ENCODE results near the gene ANKRD30A. TPM values are rescaled to one million over a fixed set of nuclear protein-coding genes. Genes with fewer than 3 reads are reported as not detected.
A peak's percentile ranks its signal among the peaks of the same experiment; 100 is the strongest.

ANKRD30A gene
- polyA plus RNA-seq, 1 of the 3 experiments (the other 2 are of a cell fraction): not detected

DNA sequence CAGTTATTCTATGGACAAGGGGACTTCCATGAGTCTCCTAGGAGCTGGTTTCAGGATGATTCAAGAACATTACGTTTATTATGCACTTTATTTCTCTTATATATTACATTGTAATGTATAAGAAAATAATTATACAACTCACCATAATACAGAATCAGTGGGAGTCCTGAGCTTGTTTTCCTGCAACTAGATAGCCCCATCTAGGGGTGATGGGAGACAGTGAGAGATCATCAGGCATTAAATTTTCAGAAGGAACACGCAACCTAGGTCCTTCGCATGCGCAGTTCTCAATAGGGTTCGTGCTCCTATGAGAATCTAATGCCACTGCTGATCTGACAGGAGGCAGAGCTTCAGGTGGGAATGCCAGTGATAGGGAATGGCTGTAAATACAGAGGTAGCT is 137.9 kb downstream of the ANKRD30A start:
- H3K4me2 ChIP-seq: no peak overlapping the region
- H3K79me2 ChIP-seq (ENCODE audit: insufficient read depth): no peaks in the 10 kb centered on the region
- no peaks in the 10 kb centered on the region for H3K27me3 ChIP-seq (ENCODE audit: insufficient read depth)
- H3F3A ChIP-seq (replicated peaks; ENCODE audit: insufficient read depth): no peaks in the 10 kb centered on the region
- POLR2A ChIA-PET: no interaction called here
- no peaks in the 10 kb centered on the region for H4K20me1 ChIP-seq (ENCODE audit: insufficient read depth)
- DNase-seq: no peak
- TF ChIP-seq FOXJ3 (CRISPR knock-in tag; IDR thresholded peaks at IDR 0.05): no peak
- TF ChIP-seq, protein P1, sequence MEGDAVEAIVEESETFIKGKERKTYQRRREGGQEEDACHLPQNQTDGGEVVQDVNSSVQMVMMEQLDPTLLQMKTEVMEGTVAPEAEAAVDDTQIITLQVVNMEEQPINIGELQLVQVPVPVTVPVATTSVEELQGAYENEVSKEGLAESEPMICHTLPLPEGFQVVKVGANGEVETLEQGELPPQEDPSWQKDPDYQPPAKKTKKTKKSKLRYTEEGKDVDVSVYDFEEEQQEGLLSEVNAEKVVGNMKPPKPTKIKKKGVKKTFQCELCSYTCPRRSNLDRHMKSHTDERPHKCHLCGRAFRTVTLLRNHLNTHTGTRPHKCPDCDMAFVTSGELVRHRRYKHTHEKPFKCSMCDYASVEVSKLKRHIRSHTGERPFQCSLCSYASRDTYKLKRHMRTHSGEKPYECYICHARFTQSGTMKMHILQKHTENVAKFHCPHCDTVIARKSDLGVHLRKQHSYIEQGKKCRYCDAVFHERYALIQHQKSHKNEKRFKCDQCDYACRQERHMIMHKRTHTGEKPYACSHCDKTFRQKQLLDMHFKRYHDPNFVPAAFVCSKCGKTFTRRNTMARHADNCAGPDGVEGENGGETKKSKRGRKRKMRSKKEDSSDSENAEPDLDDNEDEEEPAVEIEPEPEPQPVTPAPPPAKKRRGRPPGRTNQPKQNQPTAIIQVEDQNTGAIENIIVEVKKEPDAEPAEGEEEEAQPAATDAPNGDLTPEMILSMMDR (IDR thresholded peaks at IDR 0.05): peak; percentile 46
- TF ChIP-seq, protein P2, sequence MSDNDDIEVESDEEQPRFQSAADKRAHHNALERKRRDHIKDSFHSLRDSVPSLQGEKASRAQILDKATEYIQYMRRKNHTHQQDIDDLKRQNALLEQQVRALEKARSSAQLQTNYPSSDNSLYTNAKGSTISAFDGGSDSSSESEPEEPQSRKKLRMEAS (IDR thresholded peaks at IDR 0.05; ENCODE audit: low read depth): no peak
- TF ChIP-seq RAD21 (IDR thresholded peaks at IDR 0.05; ENCODE audit: low read length): peak; percentile 43
- TF ChIP-seq NRF1 (IDR thresholded peaks at IDR 0.05; ENCODE audit: low read depth, low read length): no peak
- TF ChIP-seq, protein P3, sequence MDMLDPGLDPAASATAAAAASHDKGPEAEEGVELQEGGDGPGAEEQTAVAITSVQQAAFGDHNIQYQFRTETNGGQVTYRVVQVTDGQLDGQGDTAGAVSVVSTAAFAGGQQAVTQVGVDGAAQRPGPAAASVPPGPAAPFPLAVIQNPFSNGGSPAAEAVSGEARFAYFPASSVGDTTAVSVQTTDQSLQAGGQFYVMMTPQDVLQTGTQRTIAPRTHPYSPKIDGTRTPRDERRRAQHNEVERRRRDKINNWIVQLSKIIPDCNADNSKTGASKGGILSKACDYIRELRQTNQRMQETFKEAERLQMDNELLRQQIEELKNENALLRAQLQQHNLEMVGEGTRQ (IDR thresholded peaks at IDR 0.05; ENCODE audit: borderline replicate concordance, low read depth, low read length): no peak
- TF ChIP-seq GATA2 (CRISPR knock-in tag; IDR thresholded peaks at IDR 0.05): no peak
- no peak for TF ChIP-seq FOSL2 (IDR thresholded peaks at IDR 0.05; ENCODE audit: borderline replicate concordance, low read depth)
- TF ChIP-seq, protein P4, sequence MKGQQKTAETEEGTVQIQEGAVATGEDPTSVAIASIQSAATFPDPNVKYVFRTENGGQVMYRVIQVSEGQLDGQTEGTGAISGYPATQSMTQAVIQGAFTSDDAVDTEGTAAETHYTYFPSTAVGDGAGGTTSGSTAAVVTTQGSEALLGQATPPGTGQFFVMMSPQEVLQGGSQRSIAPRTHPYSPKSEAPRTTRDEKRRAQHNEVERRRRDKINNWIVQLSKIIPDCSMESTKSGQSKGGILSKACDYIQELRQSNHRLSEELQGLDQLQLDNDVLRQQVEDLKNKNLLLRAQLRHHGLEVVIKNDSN (IDR thresholded peaks at IDR 0.05; ENCODE audit: borderline replicate concordance, low read depth): no peak
- WGBS (ENCODE audit: low lambda C conversion rate): 6% methylated on average over 5 of the region's 5 CpGs
- no peak overlapping the region for H3K9ac ChIP-seq
- no peaks in the 10 kb centered on the region for H3K9me2 ChIP-seq
- no peak overlapping the region for H2AFZ ChIP-seq (ENCODE audit: low read depth)
- CTCF ChIA-PET: interaction anchor here (0.8 kb wide), 1 partner anchor 1626 kb away, joined by 3 read pairs; no protein-coding TSS in a partner anchor
- no peaks in the 10 kb centered on the region for H3K9me3 ChIP-seq
- no peaks in the 10 kb centered on the region for H3K4me1 ChIP-seq (ENCODE audit: control insufficient read depth in 1 of 2, insufficient read depth in 2 of 2, low read depth in 1 of 2, low read length in 1 of 2)
- H3K27ac ChIP-seq (ENCODE audit: low read depth in 2 of 2, low read length in 1 of 2): no peak overlapping the region
- no peak overlapping the region for H3K4me3 ChIP-seq (ENCODE audit: low read depth in 2 of 2, low read length in 1 of 2)
- no peaks in the 10 kb centered on the region for H3K36me3 ChIP-seq (replicated peaks in 1 of 2; ENCODE audit: control insufficient read depth in 1 of 2, insufficient read depth in 2 of 2, low read length in 1 of 2)

DNA sequence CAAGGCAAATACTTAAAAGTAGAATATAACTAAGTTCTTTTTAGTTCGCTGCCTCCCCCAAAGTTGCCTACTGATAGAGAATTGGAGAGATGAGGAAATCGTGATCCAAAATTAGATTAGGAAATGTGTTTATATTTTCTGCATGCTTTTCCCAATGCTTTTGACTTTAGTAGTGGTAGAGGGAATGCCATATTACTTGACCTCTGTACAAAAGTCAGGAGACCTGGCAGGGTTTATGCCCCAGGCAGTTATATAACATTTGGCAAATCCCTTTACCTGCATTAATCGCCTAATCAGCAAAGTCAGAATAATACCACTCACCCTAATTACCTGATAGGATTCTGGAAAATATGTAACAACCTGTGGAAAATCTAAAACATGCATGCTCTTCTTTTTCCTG is 142.9 kb downstream of the ANKRD30A start:
- Histone ChIP-seq H3K4me2 (no peak overlapping the region), H3K4me1 (ENCODE audit: control insufficient read depth in 1 of 2, insufficient read depth in 2 of 2, low read depth in 1 of 2, low read length in 1 of 2) (no peaks in the 10 kb centered on the region), H4K20me1 (ENCODE audit: insufficient read depth) (no peaks in the 10 kb centered on the region), H3K27ac (ENCODE audit: low read depth in 2 of 2, low read length in 1 of 2) (no peak overlapping the region), H3K9ac (no peak overlapping the region), H3K79me2 (ENCODE audit: insufficient read depth) (no peaks in the 10 kb centered on the region), H3K4me3 (ENCODE audit: low read depth in 2 of 2, low read length in 1 of 2) (no peak overlapping the region), H3K36me3 (replicated peaks in 1 of 2; ENCODE audit: control insufficient read depth in 1 of 2, insufficient read depth in 2 of 2, low read length in 1 of 2) (no peaks in the 10 kb centered on the region), H3F3A (replicated peaks; ENCODE audit: insufficient read depth) (no peaks in the 10 kb centered on the region), H3K9me2 (no peaks in the 10 kb centered on the region), H3K27me3 (ENCODE audit: insufficient read depth) (no peaks in the 10 kb centered on the region), H3K9me3 (no peaks in the 10 kb centered on the region), H2AFZ (ENCODE audit: low read depth) (no peak overlapping the region)
- ChIA-PET POLR2A (no interaction called here), CTCF (no interaction called here)
- no peak for DNase-seq
- TF ChIP-seq RXRA (IDR thresholded peaks at IDR 0.05; ENCODE audit: borderline replicate concordance, low read depth) (no peak), TAF1 (IDR thresholded peaks at IDR 0.05; ENCODE audit: borderline replicate concordance, low read depth, low read length) (no peak), NRF1 (IDR thresholded peaks at IDR 0.05; ENCODE audit: low read depth, low read length) (no peak), EP300 (IDR thresholded peaks at IDR 0.05; ENCODE audit: borderline replicate concordance in 1 of 2, low read depth in 1 of 2, low read length in 1 of 2) (no peak), EZH2phosphoT487 (IDR thresholded peaks at IDR 0.05; ENCODE audit: borderline replicate concordance, low read depth) (no peak), YY1 (IDR thresholded peaks at IDR 0.05; ENCODE audit: low read depth) (no peak), TCF12 (IDR thresholded peaks at IDR 0.05) (no peak), NFIC (IDR thresholded peaks at IDR 0.05; ENCODE audit: borderline replicate concordance) (no peak)
- TF ChIP-seq, protein P5, sequence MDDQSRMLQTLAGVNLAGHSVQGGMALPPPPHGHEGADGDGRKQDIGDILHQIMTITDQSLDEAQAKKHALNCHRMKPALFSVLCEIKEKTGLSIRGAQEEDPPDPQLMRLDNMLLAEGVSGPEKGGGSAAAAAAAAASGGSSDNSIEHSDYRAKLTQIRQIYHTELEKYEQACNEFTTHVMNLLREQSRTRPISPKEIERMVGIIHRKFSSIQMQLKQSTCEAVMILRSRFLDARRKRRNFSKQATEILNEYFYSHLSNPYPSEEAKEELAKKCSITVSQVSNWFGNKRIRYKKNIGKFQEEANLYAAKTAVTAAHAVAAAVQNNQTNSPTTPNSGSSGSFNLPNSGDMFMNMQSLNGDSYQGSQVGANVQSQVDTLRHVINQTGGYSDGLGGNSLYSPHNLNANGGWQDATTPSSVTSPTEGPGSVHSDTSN (IDR thresholded peaks at IDR 0.05): no peak
- WGBS (ENCODE audit: low lambda C conversion rate): 11% methylated on average over 3 of the region's 3 CpGs
